GM13977 (cell line): ENCODE data around the gene CHL1.

Source experiments
- DNase-seq: peaks from one replicate; pipeline ENCODE4 v3.0.0; 2012; ENCODE audit warnings: low spot score
- CTCF ChIP-seq: IDR thresholded peaks from 2 replicates; pipeline ENCODE4 v1.5.1; 2012; ENCODE audit warnings: mild to moderate bottlenecking, control low read depth; ENCODE audit not compliant: insufficient read depth; ENCODE audit errors: extremely low read depth, missing control alignments
- in situ Hi-C: fragments of 300-500 bp; cut with MboI; formaldehyde crosslinking; loops from one replicate; pipeline ENCODE4 v1.12.0; 2022; ENCODE audit warnings: low sequenced_read_pairs, low pct_unique_long_range_greater_than_20kb, mixed read lengths, inconsistent platforms; ENCODE audit not compliant: unreplicated experiment

Gene CHL1

GRCh38 chr3:274927-275326 lies 78.4 kb downstream of the CHL1 start:
- in situ Hi-C loops: no loop called here
- no peak for DNase-seq
- no peak for TF ChIP-seq CTCF

GRCh38 chr3:277873-278272 lies 81.3 kb downstream of the CHL1 start:
- DNase-seq: no peak
- no peak for TF ChIP-seq CTCF
- in situ Hi-C loops: no loop called here

DNA sequence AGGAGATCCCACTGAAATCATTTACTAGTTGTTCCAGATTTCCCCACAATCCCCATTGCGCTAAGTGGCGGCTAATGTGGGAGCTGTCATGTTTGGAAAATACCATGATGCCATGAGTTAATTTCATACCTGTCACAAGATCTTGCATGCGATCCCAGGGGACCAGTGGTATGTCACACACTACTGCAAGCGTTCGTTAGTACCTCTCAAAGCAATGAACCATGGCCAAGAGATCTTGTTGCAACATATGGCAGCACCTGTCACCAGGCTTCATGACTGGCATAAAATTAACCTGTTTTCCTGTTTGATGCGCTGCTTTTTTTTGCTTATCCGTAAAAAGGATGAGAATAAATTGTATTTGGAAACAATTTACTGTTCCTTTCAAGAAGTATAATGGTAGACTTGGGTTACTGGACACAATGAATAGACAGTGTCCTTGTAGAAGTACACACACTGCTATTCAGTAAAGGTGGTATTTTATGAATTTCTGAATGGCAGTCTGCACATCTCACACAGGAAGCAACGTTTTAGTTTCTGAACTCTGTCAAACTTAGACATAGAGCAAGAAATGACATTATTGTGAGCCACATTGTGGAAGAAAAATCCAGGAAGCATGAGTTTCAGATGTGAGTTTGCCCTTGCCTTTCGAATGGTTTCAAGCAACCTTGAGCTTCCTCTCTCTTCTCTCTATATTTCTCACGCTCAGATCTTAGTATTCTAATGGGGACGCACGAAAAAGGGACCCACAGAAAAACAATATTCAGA lies 81.9 kb downstream of the CHL1 start:
- TF ChIP-seq CTCF: no peak
- in situ Hi-C loops: no loop called here
- DNase-seq: peak; percentile 33

GRCh38 chr3:279325-279724 lies 82.8 kb downstream of the CHL1 start:
- in situ Hi-C loops: no loop called here
- DNase-seq: no peak
- no peak for TF ChIP-seq CTCF

DNA sequence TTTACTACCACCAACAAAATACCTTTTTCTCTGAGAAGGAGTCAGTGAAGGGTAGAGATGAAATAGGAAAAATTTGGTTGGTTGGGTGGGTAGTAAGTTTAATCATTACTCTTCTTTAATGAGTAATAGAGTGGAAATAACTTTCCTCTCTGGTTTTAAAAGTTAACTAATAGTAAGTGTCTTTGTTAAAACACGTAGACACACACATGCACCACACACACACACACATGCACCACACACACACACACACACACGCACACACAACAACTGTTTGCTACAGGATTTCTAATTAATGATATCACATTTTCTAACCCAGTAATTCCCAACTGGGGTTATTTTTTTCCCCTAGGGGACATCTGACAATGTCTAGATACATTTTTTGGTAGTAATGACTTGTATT lies 84.1 kb downstream of the CHL1 start:
- no peak for TF ChIP-seq CTCF
- in situ Hi-C loops: no loop called here
- no peak for DNase-seq

DNA sequence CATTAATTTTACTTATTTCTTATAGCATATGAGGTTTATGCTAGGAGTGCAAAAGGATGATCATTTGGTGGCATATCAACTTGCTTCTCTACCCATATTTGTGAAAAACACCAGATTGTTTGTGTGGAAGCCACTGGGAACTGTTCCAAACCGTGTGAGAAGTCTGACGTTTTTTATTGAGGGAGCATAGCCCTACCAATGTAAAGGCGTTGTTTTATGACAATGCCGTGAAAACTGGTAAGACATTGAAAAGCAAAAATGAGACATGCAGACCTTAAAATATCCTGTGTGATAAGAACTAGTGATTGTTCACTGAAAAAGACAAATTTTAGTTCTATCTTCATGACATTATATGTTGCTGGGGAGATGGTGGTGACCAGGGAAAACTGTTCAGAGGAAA lies 87.8 kb downstream of the CHL1 start:
- in situ Hi-C loops: no loop called here
- no peak for DNase-seq
- TF ChIP-seq CTCF: no peak
